Measurements from ENCODE around the gene POLDIP3. TPM values are rescaled to one million over a fixed set of nuclear protein-coding genes. Genes with fewer than 3 reads are reported as not detected.
"Not testable (repeated sequence)": the region's sequence is repeated elsewhere in the genome, so short reads cannot be mapped to it uniquely, and the experiment has no call there.

Gene POLDIP3
- total RNA-seq, 2 donors from 2014 or later: 70.0 to 72.4 TPM

DNA sequence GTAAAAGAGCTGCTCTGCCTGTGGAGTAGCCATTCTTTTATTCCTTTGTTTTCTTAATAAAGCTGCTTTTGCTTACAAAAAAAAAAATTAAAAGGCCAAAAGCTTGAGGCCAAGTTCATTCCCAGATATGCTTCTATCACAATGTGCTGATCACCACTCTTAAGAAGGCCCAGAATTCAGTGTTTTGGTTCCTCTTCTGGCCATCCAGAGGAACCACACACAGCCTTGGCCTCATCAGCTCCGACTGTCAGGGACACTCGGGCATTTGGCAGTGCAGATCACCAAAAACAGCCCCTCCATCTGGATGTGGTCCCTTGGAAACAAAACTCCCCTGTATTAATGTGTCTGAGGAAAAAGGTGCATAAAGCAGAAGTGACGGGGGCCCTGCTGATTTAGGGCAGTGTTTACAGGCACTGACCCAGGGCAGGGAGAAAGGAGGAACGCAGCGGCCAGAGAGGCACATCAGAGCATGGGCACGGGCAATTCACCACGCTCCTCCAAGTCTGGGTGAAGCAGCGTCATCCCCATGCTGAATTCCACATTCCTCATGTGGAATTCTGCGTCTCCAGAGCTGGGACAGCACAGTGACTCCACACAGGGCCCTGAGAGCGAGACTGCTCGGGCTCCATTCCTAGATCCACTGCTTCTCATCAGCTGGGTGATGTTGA is 17.7 kb downstream of the POLDIP3 start:
- no peak overlapping the region for H3K4me3 Mint-ChIP-seq
- H3K9me3 Mint-ChIP-seq: no peaks in the 10 kb centered on the region
- H3K4me1 Mint-ChIP-seq: peaks cover 4% of the 10 kb centered on the region
- H3K27ac Mint-ChIP-seq: no peak overlapping the region
- no peak for ATAC-seq (replicated peaks)
- no peaks in the 10 kb centered on the region for H3K27me3 Mint-ChIP-seq
- peaks cover 99% of the 10 kb centered on the region for H3K36me3 Mint-ChIP-seq (ENCODE audit: low read depth)

DNA sequence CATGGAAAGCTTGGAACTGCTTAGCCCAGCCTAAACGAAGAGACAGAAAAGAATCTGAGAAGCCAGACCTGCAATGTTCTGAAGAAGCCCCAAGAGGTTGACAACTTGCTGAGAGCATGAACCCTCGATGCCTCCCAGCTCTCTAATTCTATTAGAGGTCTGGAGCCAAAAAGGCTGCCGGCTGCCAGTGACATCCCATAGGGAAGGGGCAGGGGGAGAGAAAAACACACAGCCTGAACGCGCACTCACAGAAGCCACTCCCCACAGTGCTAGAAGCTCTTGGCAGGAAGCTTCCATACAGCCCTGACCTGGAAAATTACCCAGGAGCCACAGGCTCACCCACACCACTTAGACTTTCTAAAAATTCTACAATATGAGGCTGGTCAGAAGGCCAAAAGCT is 18.3 kb downstream of the POLDIP3 start:
- Mint-ChIP-seq H3K9me3 (no peaks in the 10 kb centered on the region), H3K4me1 (no peaks in the 10 kb centered on the region), H3K4me3 (no peak overlapping the region), H3K36me3 (ENCODE audit: low read depth) (peaks cover 99% of the 10 kb centered on the region), H3K27me3 (no peaks in the 10 kb centered on the region), H3K27ac (no peak overlapping the region)
- no peak for ATAC-seq (replicated peaks)

DNA sequence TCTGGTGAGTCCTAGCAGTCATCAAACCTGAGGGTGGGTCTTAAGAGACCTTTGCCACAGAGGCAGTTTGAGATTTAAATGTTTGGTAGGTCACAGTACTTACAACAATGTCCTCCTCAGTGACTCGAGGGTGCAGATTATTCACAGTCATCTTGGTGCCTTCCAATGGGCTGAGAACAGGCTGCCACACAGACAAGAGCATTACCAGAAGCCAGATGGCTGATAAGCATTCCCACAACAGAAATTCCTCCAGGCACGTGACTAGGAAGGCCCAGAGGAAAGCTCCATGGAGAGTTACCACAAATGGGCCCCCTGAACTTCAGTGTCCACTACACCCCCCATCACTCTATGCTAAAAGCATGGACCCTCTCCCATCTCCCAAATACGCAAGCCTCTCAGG is 19.2 kb downstream of the POLDIP3 start:
- no peaks in the 10 kb centered on the region for H3K27me3 Mint-ChIP-seq
- no peaks in the 10 kb centered on the region for H3K9me3 Mint-ChIP-seq
- no peak for ATAC-seq (replicated peaks)
- peaks cover 99% of the 10 kb centered on the region for H3K36me3 Mint-ChIP-seq (ENCODE audit: low read depth)
- peak overlapping the region; percentile 41 for H3K27ac Mint-ChIP-seq
- H3K4me3 Mint-ChIP-seq: no peak overlapping the region
- no peaks in the 10 kb centered on the region for H3K4me1 Mint-ChIP-seq

DNA sequence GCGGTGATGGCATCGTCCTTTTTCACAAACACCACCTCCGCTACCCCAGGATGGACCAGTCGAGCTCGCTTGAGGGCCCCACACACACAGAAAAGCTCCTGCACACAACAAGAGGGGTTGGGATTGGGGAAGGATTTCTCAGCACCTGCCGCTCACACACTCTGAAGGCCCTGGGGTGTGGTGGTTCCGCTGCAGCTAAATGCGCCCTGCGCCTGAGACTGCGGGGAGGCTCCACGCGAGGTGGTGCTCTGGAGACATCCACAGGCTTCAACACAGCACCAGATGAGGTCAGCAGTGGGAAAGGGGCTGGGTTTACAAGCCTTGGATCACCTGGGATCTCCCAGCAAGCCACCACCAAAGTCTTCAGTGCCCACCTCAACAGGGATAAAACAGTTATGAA is 22.7 kb downstream of the POLDIP3 start:
- no peaks in the 10 kb centered on the region for H3K4me1 Mint-ChIP-seq
- no peak overlapping the region for H3K4me3 Mint-ChIP-seq
- H3K9me3 Mint-ChIP-seq: no peaks in the 10 kb centered on the region
- no peaks in the 10 kb centered on the region for H3K27me3 Mint-ChIP-seq
- H3K27ac Mint-ChIP-seq: no peak overlapping the region
- ATAC-seq (replicated peaks): no peak
- H3K36me3 Mint-ChIP-seq (ENCODE audit: low read depth): peaks cover 99% of the 10 kb centered on the region

DNA sequence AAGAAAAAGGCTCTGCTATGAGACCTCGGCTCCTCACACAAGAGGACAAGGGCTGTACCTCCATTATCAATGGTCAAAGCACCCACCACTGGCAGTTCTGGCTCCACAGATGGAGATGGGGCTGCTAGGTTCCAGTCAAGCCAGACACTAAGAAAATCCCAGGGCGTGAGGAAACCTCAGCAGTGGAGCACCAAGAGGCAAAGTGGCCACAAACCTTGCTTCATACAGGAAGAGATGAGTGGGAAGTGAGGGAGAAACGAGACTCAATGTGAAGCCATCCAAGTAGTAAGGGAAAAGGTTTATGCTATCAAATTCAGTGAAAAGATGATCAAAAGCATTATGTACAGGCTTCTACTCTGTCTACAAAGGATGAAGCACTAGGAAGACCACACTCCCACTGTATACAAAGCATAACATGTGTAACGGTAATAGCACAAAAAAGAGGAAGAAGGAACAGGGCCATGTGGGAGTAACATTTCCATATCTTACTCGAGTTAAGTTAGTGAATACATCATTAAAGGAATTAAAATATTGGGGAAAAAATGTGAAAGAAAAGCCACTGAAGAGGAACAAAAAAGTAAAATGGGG is 27.0 kb downstream of the POLDIP3 start:
- no peak for ATAC-seq (replicated peaks)
- H3K4me1 Mint-ChIP-seq: no peaks in the 10 kb centered on the region
- H3K27me3 Mint-ChIP-seq: no peaks in the 10 kb centered on the region
- H3K27ac Mint-ChIP-seq: no peak overlapping the region
- H3K9me3 Mint-ChIP-seq: no peaks in the 10 kb centered on the region
- H3K36me3 Mint-ChIP-seq (ENCODE audit: low read depth): peaks cover 97% of the 10 kb centered on the region
- H3K4me3 Mint-ChIP-seq: no peak overlapping the region

DNA sequence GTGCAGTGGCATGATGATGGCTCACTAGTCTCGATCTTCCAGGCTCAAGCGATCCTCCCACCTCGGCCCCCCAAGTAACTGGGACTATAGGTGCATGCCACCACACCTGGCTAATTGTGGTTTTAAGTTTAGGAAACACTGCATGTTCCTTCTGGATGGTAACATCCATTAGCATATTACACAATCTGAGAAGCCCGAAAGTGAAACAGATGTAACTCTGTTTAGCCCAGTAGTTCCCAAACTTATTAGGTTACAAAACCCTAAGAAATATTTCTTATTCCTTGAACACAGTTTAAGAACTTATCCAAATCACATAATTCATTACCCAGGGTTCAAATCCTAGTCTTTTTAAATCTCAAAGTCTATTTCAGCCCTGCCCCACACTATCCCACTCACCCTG is 28.3 kb downstream of the POLDIP3 start:
- peaks cover 96% of the 10 kb centered on the region for H3K36me3 Mint-ChIP-seq (ENCODE audit: low read depth)
- no peak overlapping the region for H3K4me3 Mint-ChIP-seq
- H3K27ac Mint-ChIP-seq: peak overlapping the region; percentile 12
- no peaks in the 10 kb centered on the region for H3K9me3 Mint-ChIP-seq
- no peaks in the 10 kb centered on the region for H3K27me3 Mint-ChIP-seq
- ATAC-seq (replicated peaks): no peak
- H3K4me1 Mint-ChIP-seq: peaks cover 5% of the 10 kb centered on the region

DNA sequence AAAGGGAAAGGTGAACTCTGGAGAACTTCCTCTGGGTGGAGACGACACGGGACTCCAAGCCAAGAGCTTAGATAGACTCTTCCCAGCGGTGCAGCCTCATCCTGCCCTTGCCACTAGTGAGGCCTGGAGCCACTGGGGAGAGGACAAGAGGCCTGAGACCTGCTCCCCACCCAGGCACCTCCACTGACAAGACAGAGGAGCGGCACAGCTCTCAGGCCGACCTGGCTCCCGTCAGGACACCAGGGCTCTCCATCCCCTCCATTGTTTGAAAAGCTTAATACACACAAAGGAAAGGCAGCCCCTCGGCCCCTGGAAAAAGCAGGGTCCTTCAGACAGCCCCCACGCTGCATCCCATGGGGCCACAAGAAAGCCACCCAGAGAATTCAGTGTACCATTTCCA is 29.6 kb downstream of the POLDIP3 start:
- H3K9me3 Mint-ChIP-seq: no peaks in the 10 kb centered on the region
- H3K36me3 Mint-ChIP-seq (ENCODE audit: low read depth): peaks cover 93% of the 10 kb centered on the region
- no peaks in the 10 kb centered on the region for H3K27me3 Mint-ChIP-seq
- H3K4me1 Mint-ChIP-seq: peaks cover 5% of the 10 kb centered on the region
- no peak overlapping the region for H3K4me3 Mint-ChIP-seq
- H3K27ac Mint-ChIP-seq: peak overlapping the region; percentile 33
- ATAC-seq (replicated peaks): no peak

DNA sequence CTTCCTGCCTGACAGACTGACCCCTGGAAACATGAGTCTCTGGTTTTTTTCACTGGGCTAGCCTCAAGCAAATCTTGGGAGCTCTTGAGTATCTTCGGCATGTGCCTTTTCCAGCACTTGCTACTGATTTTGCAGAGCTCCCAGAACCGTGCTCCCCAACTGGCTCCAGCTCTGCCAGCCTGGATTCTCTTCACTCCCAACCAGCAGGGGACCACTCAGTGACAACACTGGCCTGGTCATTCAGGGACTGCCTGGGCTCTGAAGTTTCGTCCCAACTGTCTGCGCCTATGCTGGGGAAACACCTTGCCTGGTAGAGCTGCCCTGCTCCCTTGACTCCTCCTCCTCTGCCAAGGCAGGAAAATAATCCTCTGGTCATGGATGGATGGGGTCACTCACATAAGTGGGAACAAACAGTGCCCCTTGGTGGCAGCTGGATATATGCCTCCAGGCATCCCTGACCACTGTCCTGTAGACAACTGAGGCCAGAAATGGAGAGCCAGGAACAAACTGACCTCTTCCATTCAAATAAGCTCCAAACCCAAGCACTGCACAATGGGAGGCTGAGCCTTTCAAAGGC is 30.2 kb downstream of the POLDIP3 start:
- Mint-ChIP-seq H3K4me3 (no peak overlapping the region), H3K36me3 (ENCODE audit: low read depth) (peaks cover 93% of the 10 kb centered on the region), H3K27ac (no peak overlapping the region), H3K27me3 (no peaks in the 10 kb centered on the region), H3K9me3 (no peaks in the 10 kb centered on the region), H3K4me1 (peaks cover 5% of the 10 kb centered on the region)
- no peak for ATAC-seq (replicated peaks)

DNA sequence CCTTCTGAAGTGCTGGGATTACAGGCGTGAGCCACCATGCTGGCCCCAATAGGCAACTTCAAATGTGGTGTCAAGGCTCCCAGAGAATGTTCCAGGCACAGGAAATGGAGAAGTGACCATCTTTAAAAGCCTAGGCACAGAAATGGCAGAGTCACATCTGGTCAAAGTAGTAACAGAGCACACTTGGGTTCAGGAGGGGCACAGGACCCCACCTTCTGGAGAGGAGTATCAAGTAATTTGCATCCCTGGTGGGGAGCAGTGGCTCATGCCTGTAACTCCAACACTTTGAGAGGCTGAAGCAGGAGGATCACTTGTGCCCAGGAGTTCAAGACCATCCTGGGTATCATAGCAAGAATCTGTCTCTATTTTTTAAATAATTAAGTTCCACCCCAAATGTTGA is 31.7 kb downstream of the POLDIP3 start:
- ATAC-seq (replicated peaks): no peak
- Mint-ChIP-seq H3K36me3 (ENCODE audit: low read depth) (peaks cover 93% of the 10 kb centered on the region), H3K27ac (no peak overlapping the region), H3K4me3 (peak overlapping the region; percentile 95), H3K27me3 (no peaks in the 10 kb centered on the region), H3K9me3 (no peaks in the 10 kb centered on the region), H3K4me1 (peaks cover 5% of the 10 kb centered on the region)

DNA sequence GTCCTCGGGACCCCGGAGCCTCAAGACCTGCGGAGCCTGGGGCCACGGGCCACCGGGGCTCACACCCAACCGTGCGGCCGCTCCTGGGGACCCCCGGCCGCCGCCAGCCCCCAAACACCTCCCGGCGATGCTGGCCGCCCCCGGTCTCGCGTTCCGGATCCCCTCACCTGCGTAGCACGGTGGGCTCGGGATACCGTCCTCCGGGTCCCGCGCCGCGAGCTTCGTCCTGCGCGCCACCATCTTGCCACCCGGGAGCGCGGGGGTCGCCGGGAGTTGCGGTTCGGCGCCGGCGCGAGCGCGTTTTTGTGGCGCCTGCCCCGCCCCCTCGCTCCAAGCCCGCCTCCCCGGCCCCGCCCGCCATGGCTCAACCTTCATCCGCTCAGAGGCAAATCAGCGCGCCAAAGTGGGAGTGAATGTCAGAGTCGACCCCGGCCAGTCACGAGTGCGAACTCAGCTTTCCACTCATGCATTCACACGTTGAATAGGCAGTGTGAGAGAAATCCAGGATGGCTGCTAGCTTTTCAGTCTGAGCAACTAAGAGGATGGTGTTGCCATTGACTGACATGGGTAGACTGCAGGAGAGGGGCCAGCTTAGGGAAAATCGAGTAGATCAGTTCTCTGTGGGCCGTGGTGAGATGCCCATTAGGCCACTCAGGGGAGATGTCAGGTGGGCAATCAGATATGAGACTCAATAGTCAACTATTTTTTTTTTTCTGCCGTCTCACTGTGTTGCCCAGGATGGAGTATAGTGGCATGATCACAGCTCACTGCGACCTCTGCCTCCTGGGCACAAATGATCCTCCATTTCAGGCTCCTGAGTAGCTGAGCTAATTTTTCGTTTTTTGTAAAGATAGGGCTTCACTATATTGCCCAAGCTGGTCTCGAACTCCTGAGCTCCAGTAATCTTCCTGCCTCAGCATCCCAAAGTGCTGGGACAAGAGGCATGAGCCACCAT is 32.6 kb downstream of the POLDIP3 start:
- Mint-ChIP-seq H3K4me1 (peaks cover 5% of the 10 kb centered on the region), H3K27me3 (no peaks in the 10 kb centered on the region), H3K27ac (peak overlapping the region; percentile 91), H3K9me3 (no peaks in the 10 kb centered on the region), H3K4me3 (peak overlapping the region; percentile 95), H3K36me3 (ENCODE audit: low read depth) (peaks cover 93% of the 10 kb centered on the region)
- peak; percentile 93 for ATAC-seq (replicated peaks)

DNA sequence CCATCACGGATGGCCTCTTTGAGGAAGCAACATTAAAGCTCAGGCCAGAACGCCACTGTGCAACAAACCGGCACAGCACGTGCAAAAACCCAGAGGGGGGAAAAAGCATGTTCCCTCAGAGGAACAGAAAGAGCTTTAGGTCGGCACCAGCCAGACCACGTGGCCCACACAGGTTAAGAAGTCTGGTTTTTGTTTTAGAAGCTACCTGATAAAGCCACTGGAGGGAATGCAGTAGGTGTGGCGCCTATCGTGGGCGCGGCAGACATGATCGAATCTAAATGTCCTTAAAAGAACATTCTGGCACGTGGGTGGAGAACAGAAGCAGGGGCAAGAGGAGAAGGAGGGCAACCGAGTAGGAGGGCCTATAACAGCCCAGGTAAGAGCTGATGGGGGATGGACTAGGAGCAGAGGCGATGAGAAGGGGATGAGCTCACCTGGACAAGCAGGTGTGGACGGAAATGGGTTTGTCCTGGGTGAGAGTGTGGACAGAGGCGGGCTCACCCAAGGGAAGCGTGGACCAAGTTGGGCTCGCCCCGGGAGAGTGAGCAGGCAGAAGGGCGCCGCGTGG is 33.4 kb downstream of the POLDIP3 start:
- H3K4me1 Mint-ChIP-seq, H3K27me3 Mint-ChIP-seq, H3K9me3 Mint-ChIP-seq: not testable (repeated sequence)
- ATAC-seq (replicated peaks): peak; percentile 35
- Mint-ChIP-seq H3K4me3 (peak overlapping the region; percentile 95), H3K27ac (peak overlapping the region; percentile 91), H3K36me3 (ENCODE audit: low read depth) (peaks cover 87% of the 10 kb centered on the region)

DNA sequence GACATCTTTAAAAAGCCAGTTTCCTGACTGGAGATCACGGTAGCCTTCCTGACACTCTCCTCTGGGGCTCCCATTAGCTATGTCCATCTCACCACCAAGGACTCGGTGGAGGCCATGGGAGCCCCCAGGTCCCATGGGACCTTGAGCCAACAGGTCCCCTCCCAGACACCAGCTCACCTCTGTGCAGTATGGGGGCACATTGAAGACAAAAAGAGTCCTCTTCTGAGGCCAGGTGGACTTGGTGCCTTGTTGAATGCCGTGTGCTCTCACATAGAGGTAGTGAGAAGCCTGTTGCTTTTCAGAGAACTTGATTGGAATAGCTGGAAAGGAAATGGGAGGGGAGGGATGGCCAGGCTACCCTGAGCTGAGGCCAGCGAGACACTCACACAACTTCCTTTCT is 34.6 kb downstream of the POLDIP3 start:
- not testable (repeated sequence) for H3K27ac Mint-ChIP-seq; H3K9me3 Mint-ChIP-seq; ATAC-seq (replicated peaks); H3K27me3 Mint-ChIP-seq; H3K4me1 Mint-ChIP-seq
- Mint-ChIP-seq H3K36me3 (ENCODE audit: low read depth) (peaks cover 74% of the 10 kb centered on the region), H3K4me3 (peak overlapping the region; percentile 12)

DNA sequence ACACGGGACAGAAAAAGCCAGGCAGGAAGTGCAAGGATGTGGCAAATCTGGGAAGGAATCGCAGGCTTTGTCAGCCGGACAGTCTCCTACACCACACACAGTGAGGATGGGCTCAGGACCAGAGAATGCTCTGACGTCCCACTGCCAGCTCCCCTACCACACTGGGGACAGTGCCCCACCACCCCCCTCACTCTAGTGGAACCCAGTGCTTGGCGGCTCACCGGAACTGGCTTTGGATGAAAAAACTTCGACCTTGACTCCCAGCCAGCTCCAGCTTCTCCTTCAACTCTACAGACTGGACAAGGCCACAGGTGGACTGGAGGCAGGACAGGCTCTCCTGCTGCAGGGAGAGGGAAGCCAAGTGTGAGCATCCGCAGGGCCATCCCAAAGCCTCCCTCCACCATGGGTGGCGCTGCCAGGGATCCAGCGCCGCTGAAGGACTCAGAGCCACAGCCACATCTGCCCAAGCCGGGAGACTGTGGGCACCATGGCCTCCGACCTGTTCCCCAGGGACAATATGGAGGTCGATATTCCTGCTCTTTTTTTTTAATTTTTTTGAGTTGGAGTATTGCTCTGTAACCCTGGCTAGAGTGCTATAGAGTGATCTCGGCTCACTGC is 37.0 kb downstream of the POLDIP3 start:
- Mint-ChIP-seq H3K27ac (no peak overlapping the region), H3K9me3 (no peaks in the 10 kb centered on the region)
- no peak for ATAC-seq (replicated peaks)

DNA sequence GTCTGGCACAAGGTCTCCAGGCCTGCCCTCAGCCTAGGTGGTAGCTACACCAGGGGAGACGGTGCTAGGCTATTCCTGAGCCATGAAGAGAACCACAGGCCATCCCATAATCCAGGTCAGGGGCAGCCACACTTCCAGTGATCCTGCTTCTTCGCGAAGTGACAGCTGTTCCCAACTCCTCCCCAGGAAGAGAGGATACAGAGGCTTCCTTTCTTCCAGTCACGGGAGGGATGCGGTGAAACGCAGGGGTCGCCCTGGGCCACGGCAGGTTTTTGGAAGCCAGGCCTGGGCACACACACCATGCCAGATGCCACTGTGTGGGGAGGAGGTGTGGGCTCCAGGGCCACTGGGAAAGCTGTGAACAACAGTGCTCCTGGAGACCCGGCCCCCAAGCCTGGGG is 37.5 kb downstream of the POLDIP3 start:
- not testable (repeated sequence) for H3K27me3 Mint-ChIP-seq; H3K9me3 Mint-ChIP-seq; H3K27ac Mint-ChIP-seq; ATAC-seq (replicated peaks); H3K4me3 Mint-ChIP-seq; H3K4me1 Mint-ChIP-seq
- H3K36me3 Mint-ChIP-seq (ENCODE audit: low read depth): peaks cover 73% of the 10 kb centered on the region

More for the DNA sequence above, 37.0 kb downstream of the POLDIP3 start:
- peaks cover 5% of the 10 kb centered on the region for H3K4me1 Mint-ChIP-seq
- H3K27me3 Mint-ChIP-seq: no peaks in the 10 kb centered on the region
- H3K36me3 Mint-ChIP-seq (ENCODE audit: low read depth): peaks cover 73% of the 10 kb centered on the region
- H3K4me3 Mint-ChIP-seq: no peak overlapping the region
